HepG2 (cell line): ENCODE measurements around the gene LGALS8. TPM values are rescaled to one million over a fixed set of nuclear protein-coding genes. Genes with fewer than 3 reads are reported as not detected.

ENCODE experiments used
- ELF3 ChIP-seq: IDR thresholded peaks from 2 replicates; pipeline ENCODE4 v1.6.1; 2016; ENCODE audit warnings: missing genetic modification reagents, missing compliant biosample characterization
- ELF4 ChIP-seq: sonication (generic); formaldehyde crosslinking; IDR thresholded peaks from 2 replicates; pipeline ENCODE4 v1.5.0; 2020; ENCODE audit warnings: missing genetic modification reagents, mild to moderate bottlenecking, moderate library complexity, borderline replicate concordance
- FOXA1 ChIP-seq, 2 experiments: fragments of 450-650 bp in 1 of 2; sonication (generic) in 1 of 2; formaldehyde crosslinking in 1 of 2; IDR thresholded peaks; 2 replicates each; pipeline versions ENCODE4 v1.4.0 to v1.6.1; 2016 to 2020; ENCODE audit warnings: missing genetic modification reagents in 1 of 2
- KAT8 ChIP-seq: IDR thresholded peaks from 2 replicates; pipeline ENCODE4 v1.6.1; 2016; ENCODE audit warnings: missing genetic modification reagents, missing compliant biosample characterization
- MAFK ChIP-seq, 2 experiments: IDR thresholded peaks in 1 of 2; conservative IDR thresholded peaks in 1 of 2; 2 replicates each; pipeline ENCODE4 v1.6.1; 2011; ENCODE audit warnings: improper control_type of control experiment in 2 of 2, low read length in 2 of 2
- MIER2 ChIP-seq: IDR thresholded peaks from 2 replicates; pipeline ENCODE4 v1.6.1; 2016; ENCODE audit warnings: missing biosample characterization, missing genetic modification reagents
- NR2F2 ChIP-seq: IDR thresholded peaks from 2 replicates; pipeline ENCODE4 v1.6.1; 2012; ENCODE audit warnings: low read depth, inconsistent platforms, borderline replicate concordance
- PHF21A ChIP-seq: sonication (generic); formaldehyde crosslinking; IDR thresholded peaks from 2 replicates; pipeline ENCODE4 v1.5.0; 2020; ENCODE audit warnings: mild to moderate bottlenecking, missing genetic modification reagents
- SIX4 ChIP-seq: sonication (generic); formaldehyde crosslinking; IDR thresholded peaks from 2 replicates; pipeline ENCODE4 v1.4.0; 2020; ENCODE audit warnings: missing genetic modification reagents
- TBP ChIP-seq: sonication (generic); formaldehyde crosslinking; IDR thresholded peaks from 2 replicates; pipeline ENCODE4 v1.5.0; 2020; ENCODE audit warnings: missing genetic modification reagents
- ZBTB42 ChIP-seq: sonication (generic); formaldehyde crosslinking; IDR thresholded peaks from 2 replicates; pipeline ENCODE4 v1.5.0; 2020; ENCODE audit warnings: mild to moderate bottlenecking, missing genetic modification reagents
- ZBTB7B ChIP-seq: sonication (generic); formaldehyde crosslinking; IDR thresholded peaks from 2 replicates; pipeline ENCODE4 v1.4.0; 2020; ENCODE audit warnings: missing genetic modification reagents
- ZFP36L2 ChIP-seq: sonication (generic); formaldehyde crosslinking; IDR thresholded peaks from 2 replicates; pipeline ENCODE4 v1.4.0; 2020; ENCODE audit warnings: missing genetic modification reagents
- ZNF335 ChIP-seq: sonication (generic); formaldehyde crosslinking; IDR thresholded peaks from 2 replicates; pipeline ENCODE4 v1.4.0; 2020; ENCODE audit warnings: missing genetic modification reagents
- ZNF792 ChIP-seq: IDR thresholded peaks from 2 replicates; pipeline ENCODE4 v1.6.1; 2016
- polyA plus RNA-seq, 8 experiments: library from polyadenylated mRNA; depleted of rRNA in 3 of 8; stranded (reverse) in 7 of 8; unstranded in 1 of 8; fragments of >200 nt; fragmentation: Illumina TruSeq in 4 of 8; extraction: Trizol in 4 of 8; gene quantifications; 2 replicates each; pipeline versions ENCODE4 v1.2.1 to v1.2.3, GENCODE V29; 2011 to 2016; ENCODE audit warnings: low read depth in 4 of 8, missing spikeins in 1 of 8, mixed read lengths in 1 of 8; ENCODE audit not compliant: insufficient read depth in 1 of 8
- total RNA-seq, 5 experiments: library from RNA; depleted of rRNA; stranded (reverse); fragments of >200 nt; fragmentation: Illumina TruSeq; extraction: Trizol; gene quantifications; 2 replicates each; pipeline ENCODE4 v1.2.3, GENCODE V29; 2016; ENCODE audit warnings: low read depth in 1 of 5
- TF ChIP-seq, protein P1 (sequence below): sonication (generic); formaldehyde crosslinking; IDR thresholded peaks from 2 replicates; pipeline ENCODE4 v1.4.0; 2020; ENCODE audit warnings: missing genetic modification reagents
- TF ChIP-seq, protein P2 (sequence below): sonication (generic); formaldehyde crosslinking; IDR thresholded peaks from 2 replicates; pipeline ENCODE4 v1.5.1; 2020; ENCODE audit warnings: mild to moderate bottlenecking, missing genetic modification reagents, moderate library complexity
- TF ChIP-seq, protein P3 (sequence below): sonication (generic); formaldehyde crosslinking; IDR thresholded peaks from 2 replicates; pipeline ENCODE4 v1.8.0; 2022; ENCODE audit warnings: missing genetic modification reagents, mild to moderate bottlenecking, inconsistent platforms, borderline replicate concordance
- TF ChIP-seq, protein P4 (sequence below): sonication (generic); formaldehyde crosslinking; IDR thresholded peaks from 2 replicates; pipeline ENCODE4 v1.4.0; 2020; ENCODE audit warnings: missing genetic modification reagents, mild to moderate bottlenecking, borderline replicate concordance

LGALS8 gene
- total and polyA plus RNA-seq, 2 of the 13 experiments (the other 11 are each of a cell fraction or from before 2014, with no cell fraction given), result 29.3 to 185 TPM

DNA sequence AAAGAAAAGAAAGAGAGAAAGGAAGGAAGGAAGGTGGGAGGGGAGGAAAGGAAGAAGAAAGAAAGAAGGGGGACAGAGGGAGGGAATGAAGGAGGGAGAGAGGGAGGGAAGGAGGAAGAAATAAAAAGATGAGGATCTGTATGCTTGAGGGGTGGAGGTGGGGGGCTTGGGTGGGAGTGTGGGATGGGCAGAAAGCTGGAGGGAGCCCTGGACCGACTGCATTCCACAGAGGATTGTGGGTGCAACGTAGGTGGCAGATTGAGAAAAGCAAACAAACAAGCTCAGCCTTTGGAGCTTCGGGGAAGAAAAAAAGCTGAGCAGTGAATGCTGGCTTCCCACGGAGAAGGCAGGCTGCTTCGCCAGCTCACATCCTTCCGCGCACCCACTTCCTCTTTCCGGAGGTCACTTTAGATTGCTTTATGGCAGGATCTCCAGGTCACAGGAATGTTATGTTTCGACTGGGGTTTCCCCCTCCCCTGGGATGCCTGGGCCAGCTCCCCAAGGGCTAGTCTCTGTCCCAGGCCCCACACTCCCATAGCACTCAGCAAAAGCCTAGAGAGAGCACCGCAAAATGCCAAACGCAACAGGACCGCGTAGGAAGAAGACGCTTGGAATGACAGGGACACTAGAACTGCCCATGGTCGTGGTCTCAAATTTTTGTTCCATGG, 20.7 kb upstream of the LGALS8 start (continued):
- TF ChIP-seq, protein P1, sequence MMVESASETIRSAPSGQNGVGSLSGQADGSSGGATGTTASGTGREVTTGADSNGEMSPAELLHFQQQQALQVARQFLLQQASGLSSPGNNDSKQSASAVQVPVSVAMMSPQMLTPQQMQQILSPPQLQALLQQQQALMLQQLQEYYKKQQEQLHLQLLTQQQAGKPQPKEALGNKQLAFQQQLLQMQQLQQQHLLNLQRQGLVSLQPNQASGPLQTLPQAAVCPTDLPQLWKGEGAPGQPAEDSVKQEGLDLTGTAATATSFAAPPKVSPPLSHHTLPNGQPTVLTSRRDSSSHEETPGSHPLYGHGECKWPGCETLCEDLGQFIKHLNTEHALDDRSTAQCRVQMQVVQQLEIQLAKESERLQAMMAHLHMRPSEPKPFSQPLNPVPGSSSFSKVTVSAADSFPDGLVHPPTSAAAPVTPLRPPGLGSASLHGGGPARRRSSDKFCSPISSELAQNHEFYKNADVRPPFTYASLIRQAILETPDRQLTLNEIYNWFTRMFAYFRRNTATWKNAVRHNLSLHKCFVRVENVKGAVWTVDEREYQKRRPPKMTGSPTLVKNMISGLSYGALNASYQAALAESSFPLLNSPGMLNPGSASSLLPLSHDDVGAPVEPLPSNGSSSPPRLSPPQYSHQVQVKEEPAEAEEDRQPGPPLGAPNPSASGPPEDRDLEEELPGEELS (CRISPR knock-in tag), result peak; percentile 83
- no peak for TF ChIP-seq TBP (CRISPR knock-in tag)
- no peak for TF ChIP-seq FOXA1 (IDR thresholded peaks at IDR 0.05)
- peak; percentile 85 for TF ChIP-seq FOXA1 (CRISPR knock-in tag; IDR thresholded peaks at IDR 0.05)
- peak; percentile 77 for TF ChIP-seq PHF21A
- TF ChIP-seq SIX4 (CRISPR knock-in tag), result peak; percentile 40; the same call in 1 of the 2 replicates
- 0 out of 2 replicates have a peak, but pooled peaks have one; percentile 39 for TF ChIP-seq ZNF335 (CRISPR knock-in tag)
- TF ChIP-seq KAT8, result peak; percentile 62; the same call in 1 of the 2 replicates
- TF ChIP-seq MIER2 (CRISPR knock-in tag), result peak; percentile 38; the same call in 1 of the 2 replicates
- 0 out of 2 replicates have a peak, but pooled peaks have one; percentile 42 for TF ChIP-seq NR2F2
- TF ChIP-seq ELF3 (CRISPR knock-in tag), result peak; percentile 96
- TF ChIP-seq, protein P2, sequence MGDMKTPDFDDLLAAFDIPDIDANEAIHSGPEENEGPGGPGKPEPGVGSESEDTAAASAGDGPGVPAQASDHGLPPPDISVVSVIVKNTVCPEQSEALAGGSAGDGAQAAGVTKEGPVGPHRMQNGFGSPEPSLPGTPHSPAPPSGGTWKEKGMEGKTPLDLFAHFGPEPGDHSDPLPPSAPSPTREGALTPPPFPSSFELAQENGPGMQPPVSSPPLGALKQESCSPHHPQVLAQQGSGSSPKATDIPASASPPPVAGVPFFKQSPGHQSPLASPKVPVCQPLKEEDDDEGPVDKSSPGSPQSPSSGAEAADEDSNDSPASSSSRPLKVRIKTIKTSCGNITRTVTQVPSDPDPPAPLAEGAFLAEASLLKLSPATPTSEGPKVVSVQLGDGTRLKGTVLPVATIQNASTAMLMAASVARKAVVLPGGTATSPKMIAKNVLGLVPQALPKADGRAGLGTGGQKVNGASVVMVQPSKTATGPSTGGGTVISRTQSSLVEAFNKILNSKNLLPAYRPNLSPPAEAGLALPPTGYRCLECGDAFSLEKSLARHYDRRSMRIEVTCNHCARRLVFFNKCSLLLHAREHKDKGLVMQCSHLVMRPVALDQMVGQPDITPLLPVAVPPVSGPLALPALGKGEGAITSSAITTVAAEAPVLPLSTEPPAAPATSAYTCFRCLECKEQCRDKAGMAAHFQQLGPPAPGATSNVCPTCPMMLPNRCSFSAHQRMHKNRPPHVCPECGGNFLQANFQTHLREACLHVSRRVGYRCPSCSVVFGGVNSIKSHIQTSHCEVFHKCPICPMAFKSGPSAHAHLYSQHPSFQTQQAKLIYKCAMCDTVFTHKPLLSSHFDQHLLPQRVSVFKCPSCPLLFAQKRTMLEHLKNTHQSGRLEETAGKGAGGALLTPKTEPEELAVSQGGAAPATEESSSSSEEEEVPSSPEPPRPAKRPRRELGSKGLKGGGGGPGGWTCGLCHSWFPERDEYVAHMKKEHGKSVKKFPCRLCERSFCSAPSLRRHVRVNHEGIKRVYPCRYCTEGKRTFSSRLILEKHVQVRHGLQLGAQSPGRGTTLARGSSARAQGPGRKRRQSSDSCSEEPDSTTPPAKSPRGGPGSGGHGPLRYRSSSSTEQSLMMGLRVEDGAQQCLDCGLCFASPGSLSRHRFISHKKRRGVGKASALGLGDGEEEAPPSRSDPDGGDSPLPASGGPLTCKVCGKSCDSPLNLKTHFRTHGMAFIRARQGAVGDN (CRISPR knock-in tag), result peak; percentile 90
- peak; percentile 64 for TF ChIP-seq ELF4 (CRISPR knock-in tag)
- peak; percentile 40 to 54; a peak in 3 of 4 replicates for TF ChIP-seq MAFK (conservative IDR thresholded peaks at IDR 0.05 in 1 of 2, IDR thresholded peaks at IDR 0.05 in 1 of 2; ENCODE audit: low read length in 2 of 2)
- peak; percentile 73; the same call in 1 of the 2 replicates for TF ChIP-seq ZNF792 (CRISPR knock-in tag)
- TF ChIP-seq, protein P3, sequence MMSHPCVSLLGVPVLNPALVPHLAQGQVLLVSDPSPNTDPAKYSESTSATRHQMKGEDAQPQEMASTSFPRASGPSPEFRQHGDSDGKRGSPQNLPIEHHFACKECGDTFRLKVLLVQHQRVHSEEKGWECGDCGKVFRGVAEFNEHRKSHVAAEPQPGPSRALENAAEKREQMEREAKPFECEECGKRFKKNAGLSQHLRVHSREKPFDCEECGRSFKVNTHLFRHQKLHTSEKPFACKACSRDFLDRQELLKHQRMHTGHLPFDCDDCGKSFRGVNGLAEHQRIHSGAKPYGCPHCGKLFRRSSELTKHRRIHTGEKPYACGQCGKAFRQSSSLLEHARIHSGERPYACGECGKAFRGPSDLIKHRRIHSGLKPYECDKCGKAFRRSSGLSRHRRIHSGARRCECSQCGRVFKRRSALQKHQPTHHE (CRISPR knock-in tag), result no peak
- TF ChIP-seq ZFP36L2, result no peak
- TF ChIP-seq, protein P4, sequence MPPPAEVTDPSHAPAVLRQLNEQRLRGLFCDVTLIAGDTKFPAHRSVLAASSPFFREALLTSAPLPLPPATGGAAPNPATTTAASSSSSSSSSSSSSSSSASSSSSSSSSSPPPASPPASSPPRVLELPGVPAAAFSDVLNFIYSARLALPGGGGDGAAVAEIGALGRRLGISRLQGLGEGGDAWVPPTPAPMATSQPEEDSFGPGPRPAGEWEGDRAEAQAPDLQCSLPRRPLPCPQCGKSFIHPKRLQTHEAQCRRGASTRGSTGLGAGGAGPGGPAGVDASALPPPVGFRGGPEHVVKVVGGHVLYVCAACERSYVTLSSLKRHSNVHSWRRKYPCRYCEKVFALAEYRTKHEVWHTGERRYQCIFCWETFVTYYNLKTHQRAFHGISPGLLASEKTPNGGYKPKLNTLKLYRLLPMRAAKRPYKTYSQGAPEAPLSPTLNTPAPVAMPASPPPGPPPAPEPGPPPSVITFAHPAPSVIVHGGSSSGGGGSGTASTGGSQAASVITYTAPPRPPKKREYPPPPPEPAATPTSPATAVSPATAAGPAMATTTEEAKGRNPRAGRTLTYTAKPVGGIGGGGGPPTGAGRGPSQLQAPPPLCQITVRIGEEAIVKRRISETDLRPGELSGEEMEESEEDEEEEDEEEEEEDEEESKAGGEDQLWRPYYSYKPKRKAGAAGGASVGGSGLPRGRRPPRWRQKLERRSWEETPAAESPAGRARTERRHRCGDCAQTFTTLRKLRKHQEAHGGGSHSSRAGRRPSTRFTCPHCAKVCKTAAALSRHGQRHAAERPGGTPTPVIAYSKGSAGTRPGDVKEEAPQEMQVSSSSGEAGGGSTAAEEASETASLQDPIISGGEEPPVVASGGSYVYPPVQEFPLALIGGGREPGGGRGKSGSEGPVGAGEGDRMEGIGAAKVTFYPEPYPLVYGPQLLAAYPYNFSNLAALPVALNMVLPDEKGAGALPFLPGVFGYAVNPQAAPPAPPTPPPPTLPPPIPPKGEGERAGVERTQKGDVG (CRISPR knock-in tag), result peak; percentile 89; the same call in 1 of the 2 replicates
- peak; percentile 73 for TF ChIP-seq ZBTB7B (CRISPR knock-in tag)
- TF ChIP-seq ZBTB42 (CRISPR knock-in tag), result 0 out of 2 replicates have a peak, but pooled peaks have one; percentile 31
